Fibroblast of skin of abdomen (primary cell): ENCODE data around the gene GSN.

ENCODE experiments used
- DNase-seq: peaks from one replicate; pipeline ENCODE4 v3.0.0-alpha.2; 2013

The GSN gene

DNA sequence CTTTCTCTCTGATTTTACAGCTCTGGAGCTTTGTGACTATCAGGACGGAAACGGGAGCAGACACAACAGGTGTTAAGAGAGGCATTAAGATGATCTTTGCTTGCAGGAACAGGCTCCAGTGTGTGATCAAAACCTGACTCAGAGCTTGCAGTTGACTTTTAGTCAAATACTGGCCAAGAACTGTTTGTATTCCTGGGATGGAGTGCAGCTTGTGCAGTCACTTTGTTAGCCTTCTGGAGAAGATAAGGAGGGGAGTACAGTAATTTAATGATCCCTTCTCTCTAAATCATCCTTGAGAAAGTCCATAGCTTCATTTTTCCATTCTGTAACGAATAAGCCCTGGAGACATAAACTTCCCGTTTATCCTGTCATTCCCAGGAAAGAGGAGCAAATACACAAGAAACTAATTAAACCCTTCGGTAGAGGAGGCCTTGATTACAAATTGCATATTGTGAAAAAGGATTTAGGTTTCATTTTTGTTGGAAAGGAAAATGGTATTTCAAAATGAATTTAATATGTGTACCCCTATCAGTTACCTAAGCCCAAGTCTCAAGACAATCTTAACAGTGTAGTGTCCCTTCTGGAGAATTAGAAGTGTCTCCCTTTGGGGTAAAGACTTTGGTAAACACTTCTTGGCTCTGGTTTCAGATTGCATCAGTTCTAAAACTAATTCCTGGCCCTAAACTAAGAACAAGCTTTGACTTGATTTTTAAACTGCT lies 105.2 kb downstream of the GSN start:
- DNase-seq = no peak

DNA sequence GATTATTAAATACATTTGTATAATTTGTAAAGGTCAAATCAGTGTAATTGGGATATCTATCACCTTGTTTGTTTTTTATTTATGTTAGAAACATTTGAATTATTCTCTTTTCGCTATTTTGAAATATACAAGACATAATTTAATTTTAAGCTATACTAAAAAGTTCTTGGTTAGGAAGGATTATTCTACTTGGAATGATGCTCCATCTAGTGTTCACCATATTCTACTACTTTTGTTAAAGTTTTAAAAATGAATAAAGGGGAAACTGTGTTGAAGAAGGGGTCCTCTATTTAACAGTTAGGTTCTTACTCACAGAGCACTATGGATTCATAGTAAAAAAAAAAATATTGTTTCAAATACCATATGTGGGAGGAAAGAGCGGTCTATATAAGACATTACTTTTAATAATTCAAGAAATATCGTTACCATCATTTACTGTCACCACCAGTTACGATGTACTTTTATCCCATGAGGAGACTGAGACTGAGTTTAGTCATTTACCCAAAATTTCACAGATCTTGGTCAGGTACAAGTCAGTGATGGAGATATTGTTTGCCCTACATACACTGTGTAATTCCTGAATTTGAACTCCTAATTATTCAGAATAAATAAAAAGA lies 108.4 kb downstream of the GSN start:
- no peak for DNase-seq

DNA sequence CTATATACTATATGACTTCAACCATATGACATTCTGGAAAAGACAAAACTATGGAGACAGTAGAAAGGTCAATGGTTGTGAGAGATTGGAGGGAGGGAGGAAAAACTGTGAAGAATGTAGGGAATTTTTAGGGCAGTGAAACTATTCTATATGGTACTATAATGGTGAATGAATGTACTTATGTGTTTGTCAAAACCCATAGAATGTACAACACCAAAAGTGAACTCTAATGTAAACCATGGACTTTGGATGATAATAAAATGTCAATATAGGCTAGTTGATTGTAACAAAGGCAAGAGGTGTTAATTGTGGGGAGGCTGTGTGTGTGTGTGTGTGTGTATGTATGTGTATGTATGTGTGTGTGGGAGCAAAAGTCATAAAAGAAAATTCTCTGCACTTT lies 112.9 kb downstream of the GSN start:
- DNase-seq = no peak
